Peyer's patch (tissue), 4 donors: ENCODE data around the gene WNT3A. TPM values are rescaled to one million over a fixed set of nuclear protein-coding genes. Genes with fewer than 3 reads are reported as not detected.

Source experiments
- DNase-seq, 3 donors: peaks; one replicate each; pipeline ENCODE4 v3.0.0-alpha.2; 2017 to 2019
- H3K27ac ChIP-seq, 4 donors: fragments of 200-600 bp; sonication (generic); one replicate each; pipeline ENCODE4 v1.5.1; 2016 to 2019
- H3K27me3 ChIP-seq, 2 donors: fragments of 200-600 bp; sonication (generic); one replicate each; pipeline ENCODE4 v1.5.1; 2019
- H3K36me3 ChIP-seq, 3 donors: fragments of 200-600 bp; sonication (generic); one replicate each; pipeline ENCODE4 v1.5.1; 2016 to 2019
- H3K4me1 ChIP-seq, 4 donors: fragments of 200-600 bp; sonication (generic); one replicate each; pipeline ENCODE4 v1.5.1; 2016 to 2019
- H3K4me3 ChIP-seq, 4 donors: fragments of 200-600 bp; sonication (generic); 1 replicate in 3 of 4; 2 replicates in 1 of 4; pipeline ENCODE4 v1.5.1; 2016 to 2019; ENCODE audit warnings: mild to moderate bottlenecking in 1 of 4
- H3K9me3 ChIP-seq, 4 donors: fragments of 200-600 bp; sonication (generic); one replicate each; pipeline ENCODE4 v1.5.1; 2016 to 2019; ENCODE audit warnings: mild to moderate bottlenecking in 1 of 4
- POLR2A ChIP-seq, 2 donors: fragments of 450-650 bp; IDR thresholded peaks; one replicate each; pipeline ENCODE4 v1.5.1; 2017; ENCODE audit warnings: antibody characterized with exemption in 2 of 2, mild to moderate bottlenecking in 2 of 2, moderate library complexity in 2 of 2
- total RNA-seq, 4 donors: library from RNA; depleted of rRNA; stranded (reverse); fragments of >200 nt; gene quantifications; one replicate each; pipeline ENCODE4 v1.1.0, GENCODE V29; 2016
- TF ChIP-seq, protein P1 (sequence below), 6 experiments: fragments of 450-650 bp in 4 of 6; fragments of 200-600 bp in 2 of 6; sonication (generic) in 1 of 6; IDR thresholded peaks; one replicate each; pipeline ENCODE4 v1.5.1; 2017 to 2019; ENCODE audit warnings: antibody characterized with exemption in 6 of 6, mild to moderate bottlenecking in 3 of 6, moderate library complexity in 1 of 6

The WNT3A gene
- total RNA-seq, 4 donors from 2014 or later: not detected

DNA sequence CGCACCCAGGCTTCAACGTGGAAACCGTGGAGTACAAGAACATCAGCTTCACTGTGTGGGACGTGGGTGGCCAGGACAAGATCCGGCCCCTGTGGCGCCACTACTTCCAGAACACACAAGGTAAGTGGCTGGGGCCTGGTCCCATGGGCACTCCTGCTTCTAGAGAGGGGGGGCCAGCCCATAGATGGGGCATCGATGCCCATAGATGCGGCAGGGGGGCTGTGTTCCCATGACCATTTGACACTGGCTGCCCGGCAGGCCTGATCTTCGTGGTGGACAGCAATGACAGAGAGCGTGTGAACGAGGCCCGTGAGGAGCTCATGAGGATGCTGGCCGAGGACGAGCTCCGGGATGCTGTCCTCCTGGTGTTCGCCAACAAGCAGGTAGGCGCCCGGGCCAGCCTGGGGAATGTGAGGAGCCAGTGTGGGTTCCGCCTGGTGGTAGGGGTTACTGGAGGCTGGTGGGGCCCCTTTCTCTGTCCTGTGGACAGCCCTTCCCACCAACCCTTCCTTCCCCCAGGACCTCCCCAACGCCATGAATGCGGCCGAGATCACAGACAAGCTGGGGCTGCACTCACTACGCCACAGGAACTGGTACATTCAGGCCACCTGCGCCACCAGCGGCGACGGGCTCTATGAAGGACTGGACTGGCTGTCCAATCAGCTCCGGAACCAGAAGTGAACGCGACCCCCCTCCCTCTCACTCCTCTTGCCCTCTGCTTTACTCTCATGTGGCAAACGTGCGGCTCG, 90.7 kb downstream of the WNT3A start:
- Histone ChIP-seq H3K27ac (no peak overlapping the region), H3K27me3 (no peaks in the 10 kb centered on the region), H3K9me3 (no peaks in the 10 kb centered on the region), H3K4me1 (peaks cover 4 to 32% (median 6%) of the 10 kb centered on the region in 4 donors), H3K36me3 (peaks cover 0 to 56% (median 0%) of the 10 kb centered on the region in 3 donors), H3K4me3 (no peak overlapping the region)
- peak in 1 of 3 donors; percentile 48 for DNase-seq
- TF ChIP-seq POLR2A (IDR thresholded peaks at IDR 0.05): no peak

DNA sequence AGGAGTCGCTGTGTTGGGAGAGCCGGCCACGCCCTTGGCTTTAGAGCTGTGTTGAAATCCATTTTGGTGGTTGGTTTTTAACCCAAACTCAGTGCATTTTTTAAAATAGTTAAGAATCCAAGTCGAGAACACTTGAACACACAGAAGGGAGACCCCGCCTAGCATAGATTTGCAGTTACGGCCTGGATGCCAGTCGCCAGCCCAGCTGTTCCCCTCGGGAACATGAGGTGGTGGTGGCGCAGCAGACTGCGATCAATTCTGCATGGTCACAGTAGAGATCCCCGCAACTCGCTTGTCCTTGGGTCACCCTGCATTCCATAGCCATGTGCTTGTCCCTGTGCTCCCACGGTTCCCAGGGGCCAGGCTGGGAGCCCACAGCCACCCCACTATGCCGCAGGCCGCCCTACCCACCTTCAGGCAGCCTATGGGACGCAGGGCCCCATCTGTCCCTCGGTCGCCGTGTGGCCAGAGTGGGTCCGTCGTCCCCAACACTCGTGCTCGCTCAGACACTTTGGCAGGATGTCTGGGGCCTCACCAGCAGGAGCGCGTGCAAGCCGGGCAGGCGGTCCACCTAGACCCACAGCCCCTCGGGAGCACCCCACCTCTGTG, 91.6 kb downstream of the WNT3A start:
- H3K9me3 ChIP-seq: no peaks in the 10 kb centered on the region
- H3K4me1 ChIP-seq: peaks cover 4 to 30% (median 7%) of the 10 kb centered on the region in 4 donors
- peak in 1 of 3 donors; percentile 40 for DNase-seq
- H3K4me3 ChIP-seq: no peak overlapping the region
- no peaks in the 10 kb centered on the region for H3K27me3 ChIP-seq
- no peak overlapping the region for H3K27ac ChIP-seq
- TF ChIP-seq POLR2A (IDR thresholded peaks at IDR 0.05): no peak
- TF ChIP-seq, protein P1, sequence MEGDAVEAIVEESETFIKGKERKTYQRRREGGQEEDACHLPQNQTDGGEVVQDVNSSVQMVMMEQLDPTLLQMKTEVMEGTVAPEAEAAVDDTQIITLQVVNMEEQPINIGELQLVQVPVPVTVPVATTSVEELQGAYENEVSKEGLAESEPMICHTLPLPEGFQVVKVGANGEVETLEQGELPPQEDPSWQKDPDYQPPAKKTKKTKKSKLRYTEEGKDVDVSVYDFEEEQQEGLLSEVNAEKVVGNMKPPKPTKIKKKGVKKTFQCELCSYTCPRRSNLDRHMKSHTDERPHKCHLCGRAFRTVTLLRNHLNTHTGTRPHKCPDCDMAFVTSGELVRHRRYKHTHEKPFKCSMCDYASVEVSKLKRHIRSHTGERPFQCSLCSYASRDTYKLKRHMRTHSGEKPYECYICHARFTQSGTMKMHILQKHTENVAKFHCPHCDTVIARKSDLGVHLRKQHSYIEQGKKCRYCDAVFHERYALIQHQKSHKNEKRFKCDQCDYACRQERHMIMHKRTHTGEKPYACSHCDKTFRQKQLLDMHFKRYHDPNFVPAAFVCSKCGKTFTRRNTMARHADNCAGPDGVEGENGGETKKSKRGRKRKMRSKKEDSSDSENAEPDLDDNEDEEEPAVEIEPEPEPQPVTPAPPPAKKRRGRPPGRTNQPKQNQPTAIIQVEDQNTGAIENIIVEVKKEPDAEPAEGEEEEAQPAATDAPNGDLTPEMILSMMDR (IDR thresholded peaks at IDR 0.05): no peak
- peaks cover 0 to 48% (median 0%) of the 10 kb centered on the region in 3 donors for H3K36me3 ChIP-seq

DNA sequence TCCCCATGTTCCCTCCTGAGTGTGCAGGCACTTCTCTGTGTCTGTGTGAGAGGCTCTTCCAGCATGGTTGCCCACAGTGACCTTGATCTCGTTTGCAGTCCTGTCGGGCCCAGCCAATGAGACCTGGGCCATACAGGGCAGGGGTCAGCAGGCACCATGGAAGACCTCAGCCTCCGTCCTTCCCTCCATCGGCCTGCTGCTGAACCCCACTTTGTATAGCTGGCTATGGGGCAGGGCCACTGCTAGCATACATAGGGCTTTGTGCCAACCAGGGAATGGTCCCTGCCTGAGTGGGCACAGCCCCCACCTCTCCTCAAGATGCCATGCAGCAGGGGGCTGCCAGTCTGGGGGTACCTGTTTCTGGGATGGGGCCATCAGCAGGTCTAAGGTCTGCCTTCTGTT, 92.5 kb downstream of the WNT3A start:
- H3K27ac ChIP-seq: no peak overlapping the region
- no peak overlapping the region for H3K4me3 ChIP-seq
- no peaks in the 10 kb centered on the region for H3K27me3 ChIP-seq
- H3K9me3 ChIP-seq: no peaks in the 10 kb centered on the region
- H3K4me1 ChIP-seq: peaks cover 4 to 38% (median 8%) of the 10 kb centered on the region in 4 donors
- TF ChIP-seq, protein P1 (IDR thresholded peaks at IDR 0.05): no peak
- TF ChIP-seq POLR2A (IDR thresholded peaks at IDR 0.05): no peak
- H3K36me3 ChIP-seq: peaks cover 0 to 48% (median 0%) of the 10 kb centered on the region in 3 donors
- no peak for DNase-seq

DNA sequence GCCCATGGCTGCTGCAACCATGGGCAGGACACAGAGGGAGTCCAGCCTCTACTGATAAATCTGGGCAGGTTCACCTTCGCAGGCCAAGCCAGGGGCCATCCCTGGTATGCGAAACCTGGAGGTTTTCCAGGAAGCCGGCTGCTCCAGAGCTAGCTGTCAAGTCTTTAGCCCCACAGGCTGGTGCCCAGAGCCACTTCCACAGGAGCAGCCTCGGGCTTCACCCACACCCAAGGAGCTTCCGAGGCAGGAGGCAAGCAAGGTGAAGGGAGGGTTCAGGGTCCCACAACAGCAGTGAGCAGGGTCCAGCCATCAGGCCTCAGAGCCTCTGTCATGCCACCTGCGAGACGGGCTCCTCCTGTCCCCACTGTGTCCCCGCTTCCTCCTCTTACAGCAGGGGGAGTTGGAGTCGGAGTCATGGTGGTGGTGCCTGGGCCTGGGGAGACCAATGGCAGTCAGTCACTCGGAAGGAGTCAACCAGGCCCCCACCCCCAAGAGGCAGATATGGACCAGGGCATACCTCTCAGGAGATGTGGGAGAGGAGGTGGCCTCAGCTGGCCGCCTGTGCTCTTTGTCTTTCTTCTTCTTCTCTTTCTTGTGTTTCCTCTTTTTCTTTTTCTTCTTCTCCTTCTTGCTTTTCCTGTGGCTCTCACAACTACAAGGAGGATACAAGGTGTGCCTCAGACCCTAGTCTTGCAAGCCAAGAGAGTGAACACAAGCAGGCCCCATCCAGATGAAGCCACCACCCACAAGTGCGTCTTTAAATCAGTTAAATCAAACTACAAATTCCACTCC, 94.2 kb downstream of the WNT3A start:
- Histone ChIP-seq H3K4me3 (peak overlapping the region in 2 of 4 donors; percentile 79 to 83), H3K9me3 (no peaks in the 10 kb centered on the region), H3K27me3 (no peaks in the 10 kb centered on the region), H3K27ac (peak overlapping the region in 2 of 4 donors; percentile 92 to 94), H3K36me3 (peaks cover 0 to 53% (median 0%) of the 10 kb centered on the region in 3 donors), H3K4me1 (peaks cover 4 to 31% (median 8%) of the 10 kb centered on the region in 4 donors)
- DNase-seq: no peak
- no peak for TF ChIP-seq POLR2A (IDR thresholded peaks at IDR 0.05)
- TF ChIP-seq, protein P1 (IDR thresholded peaks at IDR 0.05): no peak

DNA sequence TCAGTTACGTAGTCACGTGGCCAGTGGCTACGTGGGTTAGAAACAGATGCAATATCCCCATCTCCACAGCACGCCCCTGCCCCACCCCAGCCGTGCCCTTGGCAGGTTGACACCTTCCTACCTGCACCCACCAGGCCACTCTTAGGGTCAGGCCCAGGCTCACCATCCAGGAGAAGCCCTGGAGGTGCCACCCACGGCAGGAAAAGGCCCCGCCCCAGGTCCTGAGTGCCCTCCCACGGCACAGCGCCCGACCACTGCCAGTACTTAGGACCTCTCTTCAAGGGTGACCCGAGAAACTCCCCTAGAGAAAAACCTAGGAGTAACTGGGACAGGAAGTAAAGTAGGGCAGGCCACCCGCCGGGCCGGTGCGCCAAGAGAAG, 94.8 kb downstream of the WNT3A start:
- Histone ChIP-seq H3K27ac (peak overlapping the region; percentile 92 to 94 (median 92)), H3K36me3 (peaks cover 0 to 53% (median 0%) of the 10 kb centered on the region in 3 donors), H3K9me3 (no peaks in the 10 kb centered on the region), H3K27me3 (no peaks in the 10 kb centered on the region), H3K4me1 (peaks cover 4 to 25% (median 8%) of the 10 kb centered on the region in 4 donors), H3K4me3 (peak overlapping the region; percentile 79 to 92 (median 82))
- DNase-seq: no peak
- TF ChIP-seq, protein P1 (IDR thresholded peaks at IDR 0.05): no peak
- TF ChIP-seq POLR2A (IDR thresholded peaks at IDR 0.05): no peak
